ENCODE measurements around the gene TP53AIP1. TPM values are rescaled to one million over a fixed set of nuclear protein-coding genes. Genes with fewer than 3 reads are reported as not detected.

The TP53AIP1 gene
- total and polyA plus RNA-seq, 4 donors, result not detected

- Histone ChIP-seq H3K36me3 (ENCODE audit: control insufficient read depth in 1 of 2, insufficient read depth in 2 of 2, low read length in 1 of 2) (peaks cover 0 to 2% of the 10 kb centered on the region in 2 donors), H3K4me1 (ENCODE audit: control insufficient read depth in 1 of 2, insufficient read depth in 2 of 2, low read length in 2 of 2) (no peaks in the 10 kb centered on the region), H3K9me3 (ENCODE audit: control insufficient read depth, low read length) (no peaks in the 10 kb centered on the region), H3K27me3 (ENCODE audit: control insufficient read depth in 1 of 2, insufficient read depth in 2 of 2, low read length in 1 of 2) (no peaks in the 10 kb centered on the region), H3K27ac (ENCODE audit: low read depth in 1 of 2, low read length in 2 of 2) (no peak overlapping the region), H3K4me3 (ENCODE audit: low read length in 2 of 2) (no peak overlapping the region)
- intact Hi-C loops (cut with DNase I), result no loop called here
- 49 to 58% methylated on average over 4 of the region's 4 CpGs for WGBS, 2 donors
- no peak for ATAC-seq (ENCODE audit: low FRiP score)
- DNase-seq, result no peak
Observed at GRCh38 chr11:128965485-128965884, 22.8 kb upstream of the TP53AIP1 start.

GRCh38 chr11:128964463-128964930 lies 21.8 kb upstream of the TP53AIP1 start:
- H3K4me3 ChIP-seq (ENCODE audit: low read length in 2 of 2), result no peak overlapping the region
- H3K36me3 ChIP-seq (ENCODE audit: control insufficient read depth in 1 of 2, insufficient read depth in 2 of 2, low read length in 1 of 2), result peaks cover 0 to 2% of the 10 kb centered on the region in 2 donors
- DNase-seq, result no peak
- no peaks in the 10 kb centered on the region for H3K4me1 ChIP-seq (ENCODE audit: control insufficient read depth in 1 of 2, insufficient read depth in 2 of 2, low read length in 2 of 2)
- no peaks in the 10 kb centered on the region for H3K27me3 ChIP-seq (ENCODE audit: control insufficient read depth in 1 of 2, insufficient read depth in 2 of 2, low read length in 1 of 2)
- ATAC-seq (ENCODE audit: low FRiP score), result no peak
- H3K9me3 ChIP-seq (ENCODE audit: control insufficient read depth, low read length), result no peaks in the 10 kb centered on the region
- 88 to 91% methylated on average over 7 of the region's 7 CpGs for WGBS, 2 donors
- intact Hi-C loops (cut with DNase I), result no loop called here
- no peak overlapping the region for H3K27ac ChIP-seq (ENCODE audit: low read depth in 1 of 2, low read length in 2 of 2)

- Histone ChIP-seq H3K36me3 (ENCODE audit: control insufficient read depth in 1 of 2, insufficient read depth in 2 of 2, low read length in 1 of 2) (peaks cover 0 to under 1% of the 10 kb centered on the region in 2 donors), H3K27me3 (ENCODE audit: control insufficient read depth in 1 of 2, insufficient read depth in 2 of 2, low read length in 1 of 2) (no peaks in the 10 kb centered on the region), H3K4me1 (ENCODE audit: control insufficient read depth in 1 of 2, insufficient read depth in 2 of 2, low read length in 2 of 2) (no peaks in the 10 kb centered on the region), H3K4me3 (ENCODE audit: low read length in 2 of 2) (no peak overlapping the region), H3K9me3 (ENCODE audit: control insufficient read depth, low read length) (no peaks in the 10 kb centered on the region), H3K27ac (ENCODE audit: low read depth in 1 of 2, low read length in 2 of 2) (no peak overlapping the region)
- intact Hi-C loops (cut with DNase I), result no loop called here
- DNase-seq (no peak), ATAC-seq (ENCODE audit: low FRiP score) (no peak)
- WGBS, 2 donors, result 84 to 85% methylated on average over 3 of the region's 3 CpGs
Observed at GRCh38 chr11:128963744-128964325, 21.2 kb upstream of the TP53AIP1 start.

GRCh38 chr11:128962896-128963295 lies 20.2 kb upstream of the TP53AIP1 start:
- ATAC-seq (ENCODE audit: low FRiP score) (no peak), DNase-seq (no peak)
- H3K27ac ChIP-seq (ENCODE audit: low read depth in 1 of 2, low read length in 2 of 2), result no peak overlapping the region
- no peaks in the 10 kb centered on the region for H3K36me3 ChIP-seq (ENCODE audit: control insufficient read depth in 1 of 2, insufficient read depth in 2 of 2, low read length in 1 of 2)
- no peaks in the 10 kb centered on the region for H3K9me3 ChIP-seq (ENCODE audit: control insufficient read depth, low read length)
- no peaks in the 10 kb centered on the region for H3K4me1 ChIP-seq (ENCODE audit: control insufficient read depth in 1 of 2, insufficient read depth in 2 of 2, low read length in 2 of 2)
- H3K27me3 ChIP-seq (ENCODE audit: control insufficient read depth in 1 of 2, insufficient read depth in 2 of 2, low read length in 1 of 2), result no peaks in the 10 kb centered on the region
- no peak overlapping the region for H3K4me3 ChIP-seq (ENCODE audit: low read length in 2 of 2)
- intact Hi-C loops (cut with DNase I), result no loop called here
- 83 to 89% methylated on average over 5 of the region's 5 CpGs for WGBS, 2 donors

- Histone ChIP-seq H3K27me3 (ENCODE audit: control insufficient read depth in 1 of 2, insufficient read depth in 2 of 2, low read length in 1 of 2) (no peaks in the 10 kb centered on the region), H3K36me3 (ENCODE audit: control insufficient read depth in 1 of 2, insufficient read depth in 2 of 2, low read length in 1 of 2) (no peaks in the 10 kb centered on the region), H3K9me3 (ENCODE audit: control insufficient read depth, low read length) (no peaks in the 10 kb centered on the region), H3K4me3 (ENCODE audit: low read length in 2 of 2) (no peak overlapping the region), H3K4me1 (ENCODE audit: control insufficient read depth in 1 of 2, insufficient read depth in 2 of 2, low read length in 2 of 2) (no peaks in the 10 kb centered on the region), H3K27ac (ENCODE audit: low read depth in 1 of 2, low read length in 2 of 2) (no peak overlapping the region)
- intact Hi-C loops (cut with DNase I), result no loop called here
- WGBS, 2 donors, result 83 to 93% methylated on average over 2 of the region's 2 CpGs
- DNase-seq (no peak), ATAC-seq (ENCODE audit: low FRiP score) (no peak)
Observed at GRCh38 chr11:128961645-128962044, 19.0 kb upstream of the TP53AIP1 start.

GRCh38 chr11:128957202-128957482 lies 14.5 kb upstream of the TP53AIP1 start:
- no peak overlapping the region for H3K4me3 ChIP-seq (ENCODE audit: low read length in 2 of 2)
- intact Hi-C loops (cut with DNase I), result loop anchor here in 1 of 2 donors (2.0 kb wide), 1 partner anchor 72 kb away; no protein-coding TSS in a partner anchor
- H3K4me1 ChIP-seq (ENCODE audit: control insufficient read depth in 1 of 2, insufficient read depth in 2 of 2, low read length in 2 of 2), result no peaks in the 10 kb centered on the region
- no peak for DNase-seq
- no peaks in the 10 kb centered on the region for H3K27me3 ChIP-seq (ENCODE audit: control insufficient read depth in 1 of 2, insufficient read depth in 2 of 2, low read length in 1 of 2)
- H3K36me3 ChIP-seq (ENCODE audit: control insufficient read depth in 1 of 2, insufficient read depth in 2 of 2, low read length in 1 of 2), result no peaks in the 10 kb centered on the region
- no peaks in the 10 kb centered on the region for H3K9me3 ChIP-seq (ENCODE audit: control insufficient read depth, low read length)
- 79 to 83% methylated on average over 8 of the region's 8 CpGs for WGBS, 2 donors
- no peak for ATAC-seq (ENCODE audit: low FRiP score)
- H3K27ac ChIP-seq (ENCODE audit: low read depth in 1 of 2, low read length in 2 of 2), result no peak overlapping the region

- Histone ChIP-seq H3K9me3 (ENCODE audit: control insufficient read depth, low read length) (no peaks in the 10 kb centered on the region), H3K36me3 (ENCODE audit: control insufficient read depth in 1 of 2, insufficient read depth in 2 of 2, low read length in 1 of 2) (no peaks in the 10 kb centered on the region), H3K4me3 (ENCODE audit: low read length in 2 of 2) (no peak overlapping the region), H3K27ac (ENCODE audit: low read depth in 1 of 2, low read length in 2 of 2) (no peak overlapping the region), H3K4me1 (ENCODE audit: control insufficient read depth in 1 of 2, insufficient read depth in 2 of 2, low read length in 2 of 2) (no peaks in the 10 kb centered on the region), H3K27me3 (ENCODE audit: control insufficient read depth in 1 of 2, insufficient read depth in 2 of 2, low read length in 1 of 2) (no peaks in the 10 kb centered on the region)
- DNase-seq (no peak), ATAC-seq (ENCODE audit: low FRiP score) (peak; percentile 55)
- 44% methylated on average over 8 of the region's 8 CpGs for WGBS, 2 donors
- intact Hi-C loops (cut with DNase I), result loop anchor here (1.0 to 2.0 kb wide), 2 partner anchors 72 to 73 kb away; no protein-coding TSS in a partner anchor
Observed at GRCh38 chr11:128956401-128957201, 13.9 kb upstream of the TP53AIP1 start.

GRCh38 chr11:128955636-128956035 lies 13.0 kb upstream of the TP53AIP1 start:
- no peak for DNase-seq
- H3K9me3 ChIP-seq (ENCODE audit: control insufficient read depth, low read length), result no peaks in the 10 kb centered on the region
- intact Hi-C loops (cut with DNase I), result loop anchor here (1.0 to 2.0 kb wide), 2 partner anchors 71 to 72 kb away; no protein-coding TSS in a partner anchor
- H3K4me1 ChIP-seq (ENCODE audit: control insufficient read depth in 1 of 2, insufficient read depth in 2 of 2, low read length in 2 of 2), result no peaks in the 10 kb centered on the region
- 35 to 61% methylated on average over 3 of the region's 3 CpGs for WGBS, 2 donors
- H3K36me3 ChIP-seq (ENCODE audit: control insufficient read depth in 1 of 2, insufficient read depth in 2 of 2, low read length in 1 of 2), result no peaks in the 10 kb centered on the region
- H3K27me3 ChIP-seq (ENCODE audit: control insufficient read depth in 1 of 2, insufficient read depth in 2 of 2, low read length in 1 of 2), result no peaks in the 10 kb centered on the region
- H3K27ac ChIP-seq (ENCODE audit: low read depth in 1 of 2, low read length in 2 of 2), result no peak overlapping the region
- H3K4me3 ChIP-seq (ENCODE audit: low read length in 2 of 2), result no peak overlapping the region
- ATAC-seq (ENCODE audit: low FRiP score), result no peak

- DNase-seq, result no peak
- H3K27me3 ChIP-seq (ENCODE audit: control insufficient read depth in 1 of 2, insufficient read depth in 2 of 2, low read length in 1 of 2), result no peaks in the 10 kb centered on the region
- no peak overlapping the region for H3K4me3 ChIP-seq (ENCODE audit: low read length in 2 of 2)
- 91 to 96% methylated on average over 16 of the region's 16 CpGs for WGBS, 2 donors
- no peak overlapping the region for H3K27ac ChIP-seq (ENCODE audit: low read depth in 1 of 2, low read length in 2 of 2)
- ATAC-seq (ENCODE audit: low FRiP score), result no peak
- intact Hi-C loops (cut with DNase I), result no loop called here
- no peaks in the 10 kb centered on the region for H3K4me1 ChIP-seq (ENCODE audit: control insufficient read depth in 1 of 2, insufficient read depth in 2 of 2, low read length in 2 of 2)
- H3K9me3 ChIP-seq (ENCODE audit: control insufficient read depth, low read length), result no peaks in the 10 kb centered on the region
- H3K36me3 ChIP-seq (ENCODE audit: control insufficient read depth in 1 of 2, insufficient read depth in 2 of 2, low read length in 1 of 2), result no peaks in the 10 kb centered on the region
Observed at GRCh38 chr11:128953151-128953550, 10.5 kb upstream of the TP53AIP1 start.

All from aorta (tissue), 5 donors.